OCI-LY3 (cell line): Measurements from ENCODE around the gene E2F6.

Experiments
- H2AFZ ChIP-seq: fragments of 200-600, 300-600 bp; shearing (Covaris generic); 2 replicates; pipeline ENCODE4 v1.6.0; 2014; ENCODE audit warnings: antibody characterized with exemption, low read depth, low read length
- H3K27ac ChIP-seq: fragments of 200-600, 300-600 bp; sonication (generic); 2 replicates; pipeline ENCODE4 v1.5.1; 2014; ENCODE audit warnings: mild to moderate bottlenecking, low read length, moderate library complexity, mixed read lengths
- H3K27me3 ChIP-seq: fragments of 200-600, 300-600 bp; sonication (generic); 2 replicates; pipeline ENCODE4 v1.6.1; 2014; ENCODE audit warnings: low read depth, low read length, mixed read lengths
- H3K36me3 ChIP-seq: fragments of 200-600, 300-600 bp; sonication (generic); replicated peaks from 2 replicates; pipeline ENCODE3; 2014; ENCODE audit warnings: low read depth, low read length, mixed read lengths
- H3K4me1 ChIP-seq: fragments of 300-600, 200-600 bp; sonication (generic); 2 replicates; pipeline ENCODE4 v1.6.1; 2014; ENCODE audit warnings: low read length, mixed read lengths
- H3K4me2 ChIP-seq: fragments of 200-600, 300-600 bp; sonication (generic); 2 replicates; pipeline ENCODE4 v1.6.1; 2014; ENCODE audit warnings: low read length, mixed read lengths
- H3K4me3 ChIP-seq: fragments of 300-600, 200-600 bp; sonication (generic); 2 replicates; pipeline ENCODE4 v1.5.1; 2014; ENCODE audit warnings: antibody characterized with exemption, mild to moderate bottlenecking, low read length, moderate library complexity
- H3K79me2 ChIP-seq: fragments of 300-600, 200-600 bp; shearing (Covaris generic); 2 replicates; pipeline ENCODE4 v1.6.1; 2014; ENCODE audit warnings: mild to moderate bottlenecking, low read length, mixed read lengths
- H3K9ac ChIP-seq: fragments of 300-600, 200-600 bp; shearing (Covaris generic); 2 replicates; pipeline ENCODE4 v1.6.0; 2014; ENCODE audit warnings: mild to moderate bottlenecking, low read length, moderate library complexity
- H3K9me3 ChIP-seq: fragments of 200-600, 300-600 bp; shearing (Covaris generic); 2 replicates; pipeline ENCODE4 v1.6.1; 2014; ENCODE audit warnings: low read length, mixed read lengths; ENCODE audit not compliant: insufficient read depth
- H4K20me1 ChIP-seq: fragments of 200-600, 300-600 bp; sonication (generic); 2 replicates; pipeline ENCODE4 v1.6.1; 2016; ENCODE audit warnings: low read length, mixed read lengths; ENCODE audit not compliant: insufficient read depth
- EZH2phosphoT487 ChIP-seq: fragments of 200-600 bp; shearing (Covaris generic); IDR thresholded peaks from 2 replicates; pipeline ENCODE4 v1.6.1; 2018; ENCODE audit warnings: antibody characterized with exemption, mixed run types, low read depth
- TF ChIP-seq, protein P1 (sequence below): fragments of 200-600, 300-600 bp; sonication (generic); IDR thresholded peaks from 2 replicates; pipeline ENCODE4 v1.5.1; 2014; ENCODE audit warnings: antibody characterized with exemption, low read length, low read depth

Gene E2F6

DNA sequence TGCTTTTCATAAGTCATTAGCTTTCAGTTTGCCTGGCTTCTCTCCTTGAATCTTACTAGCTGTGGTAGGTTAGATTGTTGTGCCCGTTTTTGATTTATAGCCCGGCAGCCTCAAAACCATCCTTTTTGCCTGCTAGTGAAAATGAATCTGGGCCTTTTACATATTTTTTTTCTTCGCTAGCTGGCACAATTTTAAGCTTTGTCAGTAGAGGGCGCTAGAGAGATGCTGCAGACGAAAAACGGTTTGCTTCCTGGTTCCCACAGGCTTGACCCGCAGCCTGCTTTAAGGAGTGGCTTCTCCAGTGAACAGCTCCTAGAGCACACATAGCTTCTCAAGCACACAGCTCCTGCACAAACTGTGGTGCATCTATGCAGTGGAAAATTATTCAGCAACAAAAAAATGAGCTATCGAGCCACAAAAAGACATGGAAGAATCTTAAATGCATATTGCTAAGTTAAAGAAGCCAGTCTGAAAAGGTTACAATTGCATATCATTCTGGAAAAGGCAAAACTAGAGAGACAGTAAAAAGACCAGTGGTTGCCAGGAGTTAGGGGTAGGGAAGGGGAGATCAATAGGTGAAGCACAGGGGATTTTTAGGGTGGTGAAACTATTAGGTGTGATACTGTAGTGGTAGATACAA is 47.9 kb downstream of the E2F6 start:
- Histone ChIP-seq H3K27ac (no peak overlapping the region), H3K27me3 (no peaks in the 10 kb centered on the region), H3K4me2 (no peak overlapping the region), H4K20me1 (no peaks in the 10 kb centered on the region), H3K4me1 (no peaks in the 10 kb centered on the region), H3K9ac (no peak overlapping the region), H3K9me3 (peaks cover 8% of the 10 kb centered on the region; the same call in 1 of the 2 replicates), H2AFZ (no peak overlapping the region), H3K4me3 (no peak overlapping the region), H3K79me2 (no peaks in the 10 kb centered on the region), H3K36me3 (peaks cover 3% of the 10 kb centered on the region)
- TF ChIP-seq, protein P1, sequence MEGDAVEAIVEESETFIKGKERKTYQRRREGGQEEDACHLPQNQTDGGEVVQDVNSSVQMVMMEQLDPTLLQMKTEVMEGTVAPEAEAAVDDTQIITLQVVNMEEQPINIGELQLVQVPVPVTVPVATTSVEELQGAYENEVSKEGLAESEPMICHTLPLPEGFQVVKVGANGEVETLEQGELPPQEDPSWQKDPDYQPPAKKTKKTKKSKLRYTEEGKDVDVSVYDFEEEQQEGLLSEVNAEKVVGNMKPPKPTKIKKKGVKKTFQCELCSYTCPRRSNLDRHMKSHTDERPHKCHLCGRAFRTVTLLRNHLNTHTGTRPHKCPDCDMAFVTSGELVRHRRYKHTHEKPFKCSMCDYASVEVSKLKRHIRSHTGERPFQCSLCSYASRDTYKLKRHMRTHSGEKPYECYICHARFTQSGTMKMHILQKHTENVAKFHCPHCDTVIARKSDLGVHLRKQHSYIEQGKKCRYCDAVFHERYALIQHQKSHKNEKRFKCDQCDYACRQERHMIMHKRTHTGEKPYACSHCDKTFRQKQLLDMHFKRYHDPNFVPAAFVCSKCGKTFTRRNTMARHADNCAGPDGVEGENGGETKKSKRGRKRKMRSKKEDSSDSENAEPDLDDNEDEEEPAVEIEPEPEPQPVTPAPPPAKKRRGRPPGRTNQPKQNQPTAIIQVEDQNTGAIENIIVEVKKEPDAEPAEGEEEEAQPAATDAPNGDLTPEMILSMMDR = peak; percentile 44
- TF ChIP-seq EZH2phosphoT487 = no peak

DNA sequence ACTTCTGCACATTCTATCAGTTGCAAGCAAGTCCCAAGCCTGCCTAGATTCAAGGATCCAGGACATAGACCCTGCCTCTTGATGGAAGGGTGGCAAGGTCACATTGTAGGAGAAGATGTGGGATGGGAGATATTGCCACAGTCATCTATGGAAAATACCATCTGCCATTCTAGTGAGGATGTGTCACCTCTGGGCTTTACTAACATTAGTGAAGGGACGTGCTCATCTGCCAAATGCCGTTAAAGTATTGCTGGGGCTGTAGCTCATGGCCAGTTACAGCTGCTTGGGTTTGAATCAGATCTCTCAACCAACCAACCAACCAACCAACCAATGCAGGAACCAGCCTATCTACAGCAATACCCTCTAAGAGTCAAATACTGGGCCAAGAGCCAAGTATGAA is 49.0 kb downstream of the E2F6 start:
- Histone ChIP-seq H3K9ac (no peak overlapping the region), H2AFZ (no peak overlapping the region), H3K4me3 (no peak overlapping the region), H3K27ac (no peak overlapping the region), H3K4me2 (no peak overlapping the region), H3K36me3 (peaks cover 3% of the 10 kb centered on the region), H3K79me2 (no peaks in the 10 kb centered on the region), H3K9me3 (peaks cover 8% of the 10 kb centered on the region; the same call in 1 of the 2 replicates), H3K4me1 (no peaks in the 10 kb centered on the region), H3K27me3 (no peaks in the 10 kb centered on the region), H4K20me1 (no peaks in the 10 kb centered on the region)
- TF ChIP-seq EZH2phosphoT487 = no peak
- TF ChIP-seq, protein P1 = no peak

DNA sequence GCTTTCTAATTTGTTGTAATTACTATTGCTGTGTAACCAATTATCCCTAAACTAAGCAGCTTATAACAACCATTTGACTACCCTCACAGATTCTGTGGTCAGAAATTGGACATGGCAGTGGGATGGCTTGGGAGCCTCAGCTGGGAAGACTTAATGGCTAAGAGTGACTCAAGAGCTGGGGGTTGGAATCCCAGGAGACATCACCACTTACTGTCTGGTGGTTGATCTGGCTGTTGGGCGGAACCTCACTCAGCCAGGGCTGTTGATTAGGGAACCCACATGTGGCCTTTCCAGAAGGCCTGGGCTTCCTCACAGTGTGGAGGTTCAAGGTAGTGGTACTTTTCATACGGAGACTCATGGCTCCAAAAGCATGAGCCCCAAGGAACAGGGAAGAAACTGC is 49.8 kb downstream of the E2F6 start:
- H3K79me2 ChIP-seq = no peaks in the 10 kb centered on the region
- H3K27ac ChIP-seq = no peak overlapping the region
- H2AFZ ChIP-seq = no peak overlapping the region
- H3K9ac ChIP-seq = no peak overlapping the region
- TF ChIP-seq, protein P1 = no peak
- TF ChIP-seq EZH2phosphoT487 = no peak
- H3K4me3 ChIP-seq = no peak overlapping the region
- H3K4me2 ChIP-seq = no peak overlapping the region
- peaks cover 8% of the 10 kb centered on the region; the same call in 1 of the 2 replicates for H3K9me3 ChIP-seq
- no peaks in the 10 kb centered on the region for H3K27me3 ChIP-seq
- H3K4me1 ChIP-seq = peaks cover 7% of the 10 kb centered on the region
- peaks cover 3% of the 10 kb centered on the region for H3K36me3 ChIP-seq
- H4K20me1 ChIP-seq = no peaks in the 10 kb centered on the region

DNA sequence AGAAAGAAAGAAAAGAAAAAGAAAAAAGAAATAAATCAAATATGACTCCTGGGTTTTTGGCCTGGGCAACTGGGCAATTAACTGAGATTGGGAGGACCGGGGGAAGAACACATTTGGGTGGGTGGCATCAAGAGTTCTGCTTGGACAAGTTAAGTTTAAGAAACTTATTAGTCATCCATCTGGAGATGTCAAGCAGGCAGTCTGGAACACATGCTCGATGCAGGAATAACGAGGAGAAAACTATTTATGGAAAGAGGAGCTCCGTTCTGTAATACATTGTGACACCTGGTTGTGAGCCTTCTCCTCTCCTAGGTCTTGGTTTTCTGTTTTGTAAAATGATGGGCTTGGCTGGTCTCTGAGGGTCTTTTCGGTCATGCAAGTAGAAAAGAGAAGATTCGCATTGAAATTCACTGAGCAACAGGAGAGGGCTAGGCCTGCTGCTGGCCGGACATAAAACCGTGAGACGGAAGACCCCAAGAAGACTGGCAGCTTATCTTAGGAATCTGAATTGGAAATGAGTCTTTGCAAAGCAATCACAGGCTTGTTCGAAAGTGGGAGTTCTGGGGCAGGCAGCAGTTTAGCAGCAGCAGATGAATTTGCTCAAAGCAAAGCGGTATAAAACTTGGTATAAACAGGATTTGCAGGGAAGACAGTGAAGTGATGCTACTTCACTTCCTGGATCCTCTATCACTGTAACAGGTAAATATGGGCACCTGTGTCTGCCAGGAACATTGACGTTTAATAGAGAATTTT is 51.4 kb downstream of the E2F6 start:
- Histone ChIP-seq H3K9ac (no peak overlapping the region), H3K27ac (no peak overlapping the region), H4K20me1 (no peaks in the 10 kb centered on the region), H2AFZ (no peak overlapping the region), H3K4me3 (no peak overlapping the region), H3K4me2 (no peak overlapping the region), H3K79me2 (no peaks in the 10 kb centered on the region), H3K4me1 (peaks cover 7% of the 10 kb centered on the region), H3K36me3 (peaks cover 3% of the 10 kb centered on the region), H3K27me3 (no peaks in the 10 kb centered on the region), H3K9me3 (peaks cover 8% of the 10 kb centered on the region; the same call in 1 of the 2 replicates)
- TF ChIP-seq, protein P1 = no peak
- no peak for TF ChIP-seq EZH2phosphoT487
